ENCODE measurements around the gene PTTG1IP. TPM values are rescaled to one million over a fixed set of nuclear protein-coding genes. Genes with fewer than 3 reads are reported as not detected.

PTTG1IP gene
- total RNA-seq, 1 experiment from 2014 or later: 96.0 TPM

DNA sequence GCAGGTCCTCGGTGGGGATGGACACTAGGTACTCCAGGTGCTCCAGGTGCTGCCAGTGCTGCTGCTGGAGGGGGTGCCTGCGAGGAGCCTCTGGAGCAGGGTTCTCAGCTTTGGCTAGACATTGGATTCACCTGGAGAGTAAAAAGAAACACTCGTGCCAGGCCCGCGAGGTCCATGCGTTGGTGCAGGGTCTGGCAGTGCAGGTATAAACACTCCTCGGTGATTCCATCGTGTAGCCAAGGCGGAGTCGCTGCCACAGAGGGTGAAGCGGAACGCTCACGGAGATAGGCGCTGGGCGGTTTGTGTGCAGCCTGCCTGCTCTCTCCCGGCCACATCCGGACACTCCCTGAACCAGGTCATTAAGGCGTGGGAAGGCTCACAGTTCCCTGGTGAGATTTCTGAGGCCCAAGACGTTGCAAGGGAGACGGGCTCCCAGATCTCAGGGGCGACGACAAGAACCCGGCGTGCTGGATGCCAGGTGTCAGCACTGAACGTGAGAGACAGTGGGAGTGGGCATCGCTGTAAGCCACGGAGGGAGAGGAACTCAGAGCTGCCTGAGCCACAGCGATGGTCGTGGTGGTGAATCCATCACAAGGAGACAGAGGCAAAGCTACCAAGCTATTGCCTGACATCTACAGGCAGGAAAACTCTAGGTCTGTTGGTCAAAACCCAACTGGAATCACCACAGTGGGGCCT is 38.4 kb downstream of the PTTG1IP start (continued):
- TF ChIP-seq, protein P1, sequence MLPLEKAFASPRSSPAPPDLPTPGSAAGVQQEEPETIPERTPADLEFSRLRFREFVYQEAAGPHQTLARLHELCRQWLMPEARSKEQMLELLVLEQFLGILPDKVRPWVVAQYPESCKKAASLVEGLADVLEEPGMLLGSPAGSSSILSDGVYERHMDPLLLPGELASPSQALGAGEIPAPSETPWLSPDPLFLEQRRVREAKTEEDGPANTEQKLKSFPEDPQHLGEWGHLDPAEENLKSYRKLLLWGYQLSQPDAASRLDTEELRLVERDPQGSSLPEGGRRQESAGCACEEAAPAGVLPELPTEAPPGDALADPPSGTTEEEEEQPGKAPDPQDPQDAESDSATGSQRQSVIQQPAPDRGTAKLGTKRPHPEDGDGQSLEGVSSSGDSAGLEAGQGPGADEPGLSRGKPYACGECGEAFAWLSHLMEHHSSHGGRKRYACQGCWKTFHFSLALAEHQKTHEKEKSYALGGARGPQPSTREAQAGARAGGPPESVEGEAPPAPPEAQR (CRISPR knock-in tag; IDR thresholded peaks at IDR 0.05): no peak

DNA sequence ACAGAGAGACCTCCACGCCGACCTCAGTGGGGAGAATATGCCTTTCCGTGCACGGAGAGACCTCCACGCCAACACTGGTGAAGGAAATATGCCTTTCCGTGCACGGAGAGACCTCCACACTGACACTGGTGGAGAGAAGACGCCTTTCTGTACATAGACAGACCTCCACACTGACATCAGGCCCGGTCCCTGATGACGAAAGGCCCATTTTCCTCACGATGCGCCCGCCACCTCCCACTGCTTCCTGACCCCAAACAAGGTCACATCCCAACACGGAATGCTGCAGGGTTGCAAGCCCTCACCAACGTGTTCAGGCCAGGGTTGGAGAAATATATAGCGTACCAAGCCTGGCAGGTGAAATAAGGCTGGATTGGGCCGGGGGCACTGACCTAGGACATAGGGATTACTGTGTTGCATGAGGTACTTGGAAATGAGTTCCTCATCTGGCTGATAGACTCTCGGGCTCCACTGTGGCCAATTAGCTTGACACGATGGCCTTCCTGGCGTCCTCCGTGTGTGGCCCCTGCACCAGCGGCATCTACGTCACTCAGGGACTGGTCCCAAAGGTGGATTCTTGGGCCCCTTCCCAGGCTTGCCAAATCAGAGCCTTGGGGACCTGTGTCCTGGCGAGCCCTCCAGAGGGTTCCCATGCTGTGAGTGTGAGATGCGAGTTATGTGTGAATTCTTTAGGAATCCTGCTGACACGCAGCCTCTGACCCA is 39.1 kb downstream of the PTTG1IP start:
- ChIA-PET POLR2A (no interaction called here), CTCF (no interaction called here)
- Mint-ChIP-seq H3K9me3 (peaks cover 10% of the 10 kb centered on the region), H3K27me3 (ENCODE audit: low read depth) (0 out of 2 replicates have a peak, but pooled peaks cover 1% of the 10 kb centered on the region), H3K36me3 (no peaks in the 10 kb centered on the region), H3K4me3 (no peak overlapping the region), H3K27ac (no peak overlapping the region), H3K4me1 (no peaks in the 10 kb centered on the region)
- ATAC-seq (no peak), DNase-seq (ENCODE audit: low spot score) (no peak)
- TF ChIP-seq ZNF671 (CRISPR knock-in tag; IDR thresholded peaks at IDR 0.05) (no peak), ELF4 (CRISPR knock-in tag; IDR thresholded peaks at IDR 0.05; ENCODE audit: low read depth) (no peak), ZNF416 (CRISPR knock-in tag; IDR thresholded peaks at IDR 0.05) (no peak), MYBL2 (CRISPR knock-in tag; IDR thresholded peaks at IDR 0.05) (no peak), ZNF138 (CRISPR knock-in tag; conservative IDR thresholded peaks at IDR 0.05) (no peak)
- TF ChIP-seq, protein P2, sequence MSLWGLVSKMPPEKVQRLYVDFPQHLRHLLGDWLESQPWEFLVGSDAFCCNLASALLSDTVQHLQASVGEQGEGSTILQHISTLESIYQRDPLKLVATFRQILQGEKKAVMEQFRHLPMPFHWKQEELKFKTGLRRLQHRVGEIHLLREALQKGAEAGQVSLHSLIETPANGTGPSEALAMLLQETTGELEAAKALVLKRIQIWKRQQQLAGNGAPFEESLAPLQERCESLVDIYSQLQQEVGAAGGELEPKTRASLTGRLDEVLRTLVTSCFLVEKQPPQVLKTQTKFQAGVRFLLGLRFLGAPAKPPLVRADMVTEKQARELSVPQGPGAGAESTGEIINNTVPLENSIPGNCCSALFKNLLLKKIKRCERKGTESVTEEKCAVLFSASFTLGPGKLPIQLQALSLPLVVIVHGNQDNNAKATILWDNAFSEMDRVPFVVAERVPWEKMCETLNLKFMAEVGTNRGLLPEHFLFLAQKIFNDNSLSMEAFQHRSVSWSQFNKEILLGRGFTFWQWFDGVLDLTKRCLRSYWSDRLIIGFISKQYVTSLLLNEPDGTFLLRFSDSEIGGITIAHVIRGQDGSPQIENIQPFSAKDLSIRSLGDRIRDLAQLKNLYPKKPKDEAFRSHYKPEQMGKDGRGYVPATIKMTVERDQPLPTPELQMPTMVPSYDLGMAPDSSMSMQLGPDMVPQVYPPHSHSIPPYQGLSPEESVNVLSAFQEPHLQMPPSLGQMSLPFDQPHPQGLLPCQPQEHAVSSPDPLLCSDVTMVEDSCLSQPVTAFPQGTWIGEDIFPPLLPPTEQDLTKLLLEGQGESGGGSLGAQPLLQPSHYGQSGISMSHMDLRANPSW (CRISPR knock-in tag; conservative IDR thresholded peaks at IDR 0.05; ENCODE audit: low read depth): no peak
- TF ChIP-seq, protein P3, sequence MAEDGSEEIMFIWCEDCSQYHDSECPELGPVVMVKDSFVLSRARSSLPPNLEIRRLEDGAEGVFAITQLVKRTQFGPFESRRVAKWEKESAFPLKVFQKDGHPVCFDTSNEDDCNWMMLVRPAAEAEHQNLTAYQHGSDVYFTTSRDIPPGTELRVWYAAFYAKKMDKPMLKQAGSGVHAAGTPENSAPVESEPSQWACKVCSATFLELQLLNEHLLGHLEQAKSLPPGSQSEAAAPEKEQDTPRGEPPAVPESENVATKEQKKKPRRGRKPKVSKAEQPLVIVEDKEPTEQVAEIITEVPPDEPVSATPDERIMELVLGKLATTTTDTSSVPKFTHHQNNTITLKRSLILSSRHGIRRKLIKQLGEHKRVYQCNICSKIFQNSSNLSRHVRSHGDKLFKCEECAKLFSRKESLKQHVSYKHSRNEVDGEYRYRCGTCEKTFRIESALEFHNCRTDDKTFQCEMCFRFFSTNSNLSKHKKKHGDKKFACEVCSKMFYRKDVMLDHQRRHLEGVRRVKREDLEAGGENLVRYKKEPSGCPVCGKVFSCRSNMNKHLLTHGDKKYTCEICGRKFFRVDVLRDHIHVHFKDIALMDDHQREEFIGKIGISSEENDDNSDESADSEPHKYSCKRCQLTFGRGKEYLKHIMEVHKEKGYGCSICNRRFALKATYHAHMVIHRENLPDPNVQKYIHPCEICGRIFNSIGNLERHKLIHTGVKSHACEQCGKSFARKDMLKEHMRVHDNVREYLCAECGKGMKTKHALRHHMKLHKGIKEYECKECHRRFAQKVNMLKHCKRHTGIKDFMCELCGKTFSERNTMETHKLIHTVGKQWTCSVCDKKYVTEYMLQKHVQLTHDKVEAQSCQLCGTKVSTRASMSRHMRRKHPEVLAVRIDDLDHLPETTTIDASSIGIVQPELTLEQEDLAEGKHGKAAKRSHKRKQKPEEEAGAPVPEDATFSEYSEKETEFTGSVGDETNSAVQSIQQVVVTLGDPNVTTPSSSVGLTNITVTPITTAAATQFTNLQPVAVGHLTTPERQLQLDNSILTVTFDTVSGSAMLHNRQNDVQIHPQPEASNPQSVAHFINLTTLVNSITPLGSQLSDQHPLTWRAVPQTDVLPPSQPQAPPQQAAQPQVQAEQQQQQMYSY (CRISPR knock-in tag; IDR thresholded peaks at IDR 0.05): no peak

DNA sequence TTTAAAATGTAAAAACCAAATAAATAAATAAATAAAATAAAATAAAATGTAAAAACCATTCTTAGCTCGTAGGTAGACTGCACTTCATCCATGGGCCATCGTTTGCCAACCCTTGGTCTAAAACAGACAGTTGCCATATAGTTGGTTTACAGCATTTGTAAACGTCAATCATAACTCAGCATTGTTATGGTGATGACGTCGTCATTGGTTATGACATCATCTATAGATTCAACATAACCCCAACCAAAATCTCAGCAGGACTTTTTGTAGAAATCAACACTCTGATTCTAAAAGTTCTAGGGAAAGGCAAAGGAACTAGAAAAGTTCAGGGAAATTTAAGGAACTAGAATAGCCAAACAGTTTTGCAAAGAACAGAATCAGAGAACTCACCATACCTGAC is 39.8 kb downstream of the PTTG1IP start:
- CTCF ChIA-PET: no interaction called here
- H3K4me3 Mint-ChIP-seq: no peak overlapping the region
- ATAC-seq (no peak), DNase-seq (ENCODE audit: low spot score) (no peak)
- no peaks in the 10 kb centered on the region for H3K4me1 Mint-ChIP-seq
- peaks cover 2% of the 10 kb centered on the region for H3K36me3 Mint-ChIP-seq
- peaks cover 6% of the 10 kb centered on the region; the same call in 1 of the 2 replicates for H3K27me3 Mint-ChIP-seq (ENCODE audit: low read depth)
- POLR2A ChIA-PET: no interaction called here
- no peak overlapping the region for H3K27ac Mint-ChIP-seq
- H3K9me3 Mint-ChIP-seq: peaks cover 17% of the 10 kb centered on the region
- no peak for TF ChIP-seq ZBTB21 (CRISPR knock-in tag; IDR thresholded peaks at IDR 0.05; ENCODE audit: borderline replicate concordance)
- no peak for TF ChIP-seq ATF1 (CRISPR knock-in tag; IDR thresholded peaks at IDR 0.05)
- TF ChIP-seq, protein P4, sequence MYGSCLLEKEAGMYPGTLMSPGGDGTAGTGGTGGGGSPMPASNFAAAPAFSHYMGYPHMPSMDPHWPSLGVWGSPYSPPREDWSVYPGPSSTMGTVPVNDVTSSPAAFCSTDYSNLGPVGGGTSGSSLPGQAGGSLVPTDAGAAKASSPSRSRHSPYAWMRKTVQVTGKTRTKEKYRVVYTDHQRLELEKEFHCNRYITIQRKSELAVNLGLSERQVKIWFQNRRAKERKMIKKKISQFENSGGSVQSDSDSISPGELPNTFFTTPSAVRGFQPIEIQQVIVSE (CRISPR knock-in tag; IDR thresholded peaks at IDR 0.05; ENCODE audit: borderline replicate concordance): no peak
- TF ChIP-seq, protein P5, sequence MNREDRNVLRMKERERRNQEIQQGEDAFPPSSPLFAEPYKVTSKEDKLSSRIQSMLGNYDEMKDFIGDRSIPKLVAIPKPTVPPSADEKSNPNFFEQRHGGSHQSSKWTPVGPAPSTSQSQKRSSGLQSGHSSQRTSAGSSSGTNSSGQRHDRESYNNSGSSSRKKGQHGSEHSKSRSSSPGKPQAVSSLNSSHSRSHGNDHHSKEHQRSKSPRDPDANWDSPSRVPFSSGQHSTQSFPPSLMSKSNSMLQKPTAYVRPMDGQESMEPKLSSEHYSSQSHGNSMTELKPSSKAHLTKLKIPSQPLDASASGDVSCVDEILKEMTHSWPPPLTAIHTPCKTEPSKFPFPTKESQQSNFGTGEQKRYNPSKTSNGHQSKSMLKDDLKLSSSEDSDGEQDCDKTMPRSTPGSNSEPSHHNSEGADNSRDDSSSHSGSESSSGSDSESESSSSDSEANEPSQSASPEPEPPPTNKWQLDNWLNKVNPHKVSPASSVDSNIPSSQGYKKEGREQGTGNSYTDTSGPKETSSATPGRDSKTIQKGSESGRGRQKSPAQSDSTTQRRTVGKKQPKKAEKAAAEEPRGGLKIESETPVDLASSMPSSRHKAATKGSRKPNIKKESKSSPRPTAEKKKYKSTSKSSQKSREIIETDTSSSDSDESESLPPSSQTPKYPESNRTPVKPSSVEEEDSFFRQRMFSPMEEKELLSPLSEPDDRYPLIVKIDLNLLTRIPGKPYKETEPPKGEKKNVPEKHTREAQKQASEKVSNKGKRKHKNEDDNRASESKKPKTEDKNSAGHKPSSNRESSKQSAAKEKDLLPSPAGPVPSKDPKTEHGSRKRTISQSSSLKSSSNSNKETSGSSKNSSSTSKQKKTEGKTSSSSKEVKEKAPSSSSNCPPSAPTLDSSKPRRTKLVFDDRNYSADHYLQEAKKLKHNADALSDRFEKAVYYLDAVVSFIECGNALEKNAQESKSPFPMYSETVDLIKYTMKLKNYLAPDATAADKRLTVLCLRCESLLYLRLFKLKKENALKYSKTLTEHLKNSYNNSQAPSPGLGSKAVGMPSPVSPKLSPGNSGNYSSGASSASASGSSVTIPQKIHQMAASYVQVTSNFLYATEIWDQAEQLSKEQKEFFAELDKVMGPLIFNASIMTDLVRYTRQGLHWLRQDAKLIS (CRISPR knock-in tag; IDR thresholded peaks at IDR 0.05; ENCODE audit: borderline replicate concordance): no peak
- TF ChIP-seq, protein P6, sequence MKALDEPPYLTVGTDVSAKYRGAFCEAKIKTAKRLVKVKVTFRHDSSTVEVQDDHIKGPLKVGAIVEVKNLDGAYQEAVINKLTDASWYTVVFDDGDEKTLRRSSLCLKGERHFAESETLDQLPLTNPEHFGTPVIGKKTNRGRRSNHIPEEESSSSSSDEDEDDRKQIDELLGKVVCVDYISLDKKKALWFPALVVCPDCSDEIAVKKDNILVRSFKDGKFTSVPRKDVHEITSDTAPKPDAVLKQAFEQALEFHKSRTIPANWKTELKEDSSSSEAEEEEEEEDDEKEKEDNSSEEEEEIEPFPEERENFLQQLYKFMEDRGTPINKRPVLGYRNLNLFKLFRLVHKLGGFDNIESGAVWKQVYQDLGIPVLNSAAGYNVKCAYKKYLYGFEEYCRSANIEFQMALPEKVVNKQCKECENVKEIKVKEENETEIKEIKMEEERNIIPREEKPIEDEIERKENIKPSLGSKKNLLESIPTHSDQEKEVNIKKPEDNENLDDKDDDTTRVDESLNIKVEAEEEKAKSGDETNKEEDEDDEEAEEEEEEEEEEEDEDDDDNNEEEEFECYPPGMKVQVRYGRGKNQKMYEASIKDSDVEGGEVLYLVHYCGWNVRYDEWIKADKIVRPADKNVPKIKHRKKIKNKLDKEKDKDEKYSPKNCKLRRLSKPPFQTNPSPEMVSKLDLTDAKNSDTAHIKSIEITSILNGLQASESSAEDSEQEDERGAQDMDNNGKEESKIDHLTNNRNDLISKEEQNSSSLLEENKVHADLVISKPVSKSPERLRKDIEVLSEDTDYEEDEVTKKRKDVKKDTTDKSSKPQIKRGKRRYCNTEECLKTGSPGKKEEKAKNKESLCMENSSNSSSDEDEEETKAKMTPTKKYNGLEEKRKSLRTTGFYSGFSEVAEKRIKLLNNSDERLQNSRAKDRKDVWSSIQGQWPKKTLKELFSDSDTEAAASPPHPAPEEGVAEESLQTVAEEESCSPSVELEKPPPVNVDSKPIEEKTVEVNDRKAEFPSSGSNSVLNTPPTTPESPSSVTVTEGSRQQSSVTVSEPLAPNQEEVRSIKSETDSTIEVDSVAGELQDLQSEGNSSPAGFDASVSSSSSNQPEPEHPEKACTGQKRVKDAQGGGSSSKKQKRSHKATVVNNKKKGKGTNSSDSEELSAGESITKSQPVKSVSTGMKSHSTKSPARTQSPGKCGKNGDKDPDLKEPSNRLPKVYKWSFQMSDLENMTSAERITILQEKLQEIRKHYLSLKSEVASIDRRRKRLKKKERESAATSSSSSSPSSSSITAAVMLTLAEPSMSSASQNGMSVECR (CRISPR knock-in tag; IDR thresholded peaks at IDR 0.05; ENCODE audit: borderline replicate concordance): no peak
